Tongue (tissue), 2 donors: ENCODE data around the gene DDX10. TPM values are rescaled to one million over a fixed set of nuclear protein-coding genes. Genes with fewer than 3 reads are reported as not detected.
"Not testable (repeated sequence)": the region's sequence is repeated elsewhere in the genome, so short reads cannot be mapped to it uniquely, and the experiment has no call there.

ENCODE experiments used
- DNase-seq: peaks from one replicate; pipeline ENCODE4 v3.0.0-alpha.2; 2015
- total RNA-seq: library from RNA; depleted of rRNA; stranded (reverse); fragments of >200 nt; gene quantifications from one replicate; pipeline ENCODE4 v1.2.3, GENCODE V29; 2014

DDX10 gene
- total RNA-seq, 1 donor from 2014 or later = 20.5 TPM

- no peak for DNase-seq
Measured at GRCh38 chr11:108774037-108774730, 109.3 kb downstream of the DDX10 start.

- no peak for DNase-seq
Measured at GRCh38 chr11:108775324-108775723, 110.5 kb downstream of the DDX10 start.

GRCh38 chr11:108779147-108779546 lies 114.3 kb downstream of the DDX10 start:
- not testable (repeated sequence) for DNase-seq

DNA sequence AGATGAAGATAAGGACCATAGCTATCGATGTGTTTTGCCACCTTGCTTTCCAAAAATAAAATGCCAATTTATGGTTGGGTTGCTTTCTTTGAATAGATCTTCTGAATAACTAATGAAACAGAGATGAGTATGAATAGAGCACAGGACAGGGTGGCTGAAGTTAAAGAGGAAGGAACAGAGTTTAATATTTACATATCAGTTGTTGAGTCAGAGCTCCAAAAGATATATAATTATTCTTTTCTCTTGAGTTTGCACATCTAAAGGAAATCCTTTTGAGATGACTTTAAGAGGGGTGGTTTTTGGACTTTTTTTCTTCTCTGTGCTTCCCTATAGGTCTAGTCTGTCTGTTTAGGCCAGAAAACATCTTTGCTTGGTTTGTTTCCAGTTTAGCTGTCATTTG lies 115.2 kb downstream of the DDX10 start:
- no peak for DNase-seq

DNA sequence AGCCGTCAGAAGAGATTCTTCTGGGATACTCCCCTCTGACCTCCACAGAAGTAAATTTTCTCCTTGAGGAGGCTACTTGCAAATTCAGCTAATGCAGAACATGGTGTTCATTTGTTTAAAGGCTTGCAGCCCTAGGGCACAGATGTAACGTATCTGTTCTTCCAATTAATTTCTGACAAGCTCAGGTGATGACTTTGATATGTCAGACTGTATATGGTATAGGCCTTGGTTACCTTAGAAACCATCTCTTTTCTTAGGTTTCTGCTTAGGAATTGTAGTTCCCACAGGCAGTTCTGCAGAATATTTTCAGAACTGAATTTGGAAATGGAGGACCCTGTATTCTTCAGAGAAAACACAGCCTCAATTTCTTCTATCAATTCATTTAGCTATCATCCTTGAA lies 117.1 kb downstream of the DDX10 start:
- no peak for DNase-seq

GRCh38 chr11:108786281-108786990 lies 121.6 kb downstream of the DDX10 start:
- DNase-seq = peak; percentile 7

GRCh38 chr11:108787105-108787504 lies 122.2 kb downstream of the DDX10 start:
- DNase-seq = no peak

GRCh38 chr11:108788565-108789199 lies 123.8 kb downstream of the DDX10 start:
- no peak for DNase-seq

DNA sequence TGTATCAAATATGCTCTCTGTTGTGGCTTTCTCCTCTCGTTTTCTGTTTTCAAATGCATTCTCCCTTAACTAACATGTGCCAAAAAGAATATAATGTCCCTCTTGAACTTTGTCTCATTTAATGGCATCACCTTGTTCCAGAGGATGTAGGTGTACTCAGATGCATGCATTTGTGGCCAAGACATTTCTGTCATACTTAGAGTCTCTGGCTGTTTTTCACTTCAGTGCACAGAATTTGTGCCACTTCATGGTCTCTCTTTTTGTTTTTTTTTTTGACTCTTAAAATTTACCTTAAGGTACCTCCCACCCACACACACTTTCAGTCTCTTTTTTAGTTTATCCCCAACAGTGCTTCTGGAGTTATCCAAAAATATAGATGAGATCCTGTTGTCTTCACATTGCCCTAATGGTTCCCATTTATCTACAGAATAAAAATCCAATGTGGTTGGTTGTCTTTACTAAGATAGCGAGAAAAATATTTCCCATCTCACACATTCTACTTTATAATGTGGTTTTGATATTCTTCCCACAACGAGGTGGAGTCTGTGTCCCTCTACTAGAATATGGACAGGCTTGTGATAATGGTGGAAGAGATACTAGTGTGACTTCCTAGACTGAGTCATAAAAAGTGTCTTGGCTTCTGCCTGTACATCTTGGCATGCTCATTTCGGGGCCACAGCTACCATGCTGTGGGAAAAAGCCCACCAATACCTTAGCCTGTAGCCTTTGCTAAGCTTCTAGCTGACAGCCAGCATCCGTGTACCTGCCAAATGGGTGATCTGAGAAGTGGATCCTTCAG lies 125.8 kb downstream of the DDX10 start:
- no peak for DNase-seq

DNA sequence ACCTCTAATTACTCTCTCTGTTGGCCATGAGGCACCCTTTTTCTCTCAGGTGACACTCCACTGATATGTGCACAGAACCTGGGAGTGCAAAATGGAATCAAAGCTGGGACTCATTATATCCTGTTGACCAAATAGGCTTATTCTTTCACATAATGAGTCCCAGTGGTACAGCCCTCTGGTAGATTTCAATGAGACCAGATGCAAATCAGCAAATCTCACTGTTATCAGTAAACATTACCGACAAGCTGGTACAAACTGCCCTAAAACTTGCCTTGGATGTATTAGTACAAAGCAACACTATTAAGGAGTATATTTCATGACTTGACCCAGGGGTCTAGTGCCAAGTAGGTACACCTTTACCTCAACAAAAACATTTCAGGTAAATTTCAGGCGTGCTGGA lies 128.3 kb downstream of the DDX10 start:
- DNase-seq = no peak

GRCh38 chr11:108793611-108794010 lies 128.7 kb downstream of the DDX10 start:
- DNase-seq = no peak

GRCh38 chr11:108796551-108796950 lies 131.7 kb downstream of the DDX10 start:
- no peak for DNase-seq

DNA sequence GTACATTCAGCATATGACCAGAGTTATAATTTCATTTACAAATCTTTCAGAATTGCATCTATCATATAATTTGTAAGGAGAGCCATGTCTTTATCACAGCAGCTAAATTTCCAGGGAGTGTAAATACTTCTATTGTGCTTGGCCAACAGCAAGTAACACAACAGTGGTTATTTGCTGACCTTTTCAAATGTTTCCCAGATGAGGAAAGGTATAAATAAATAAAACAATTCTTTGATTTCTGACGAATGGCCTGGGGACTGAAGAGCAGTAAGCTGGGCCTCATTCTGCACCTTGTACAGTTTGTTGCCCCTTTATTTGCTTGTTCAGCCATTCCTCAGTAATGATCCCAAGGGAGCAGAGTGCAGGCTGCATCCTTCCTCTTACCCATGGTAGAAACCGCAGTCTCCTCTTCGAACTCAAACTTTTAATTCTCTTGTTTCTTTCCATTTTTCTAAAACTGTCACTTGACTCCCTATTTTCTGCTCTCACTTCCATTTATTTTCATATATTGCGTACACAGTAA lies 132.8 kb downstream of the DDX10 start:
- no peak for DNase-seq

DNA sequence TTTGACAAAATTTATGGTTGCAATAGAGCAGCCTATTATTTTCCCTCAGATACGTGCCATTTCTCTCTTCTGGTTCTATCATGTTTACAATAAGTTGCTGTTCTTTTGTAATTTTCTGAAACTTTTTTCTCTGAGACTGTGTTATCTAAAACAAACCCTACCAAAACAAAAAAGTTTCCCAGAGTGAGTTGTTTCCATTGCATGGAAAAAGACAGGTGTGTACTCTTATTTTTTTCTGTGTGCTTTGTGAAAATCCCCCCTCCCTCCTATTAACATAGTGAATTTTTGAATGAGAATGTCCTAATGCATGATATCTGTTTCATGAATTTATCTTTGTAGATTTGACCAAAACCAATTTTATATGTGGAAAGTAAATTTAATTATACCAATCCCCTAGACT lies 137.6 kb downstream of the DDX10 start:
- DNase-seq = no peak

GRCh38 chr11:108803776-108804175 lies 138.9 kb downstream of the DDX10 start:
- DNase-seq = peak; percentile 11

DNA sequence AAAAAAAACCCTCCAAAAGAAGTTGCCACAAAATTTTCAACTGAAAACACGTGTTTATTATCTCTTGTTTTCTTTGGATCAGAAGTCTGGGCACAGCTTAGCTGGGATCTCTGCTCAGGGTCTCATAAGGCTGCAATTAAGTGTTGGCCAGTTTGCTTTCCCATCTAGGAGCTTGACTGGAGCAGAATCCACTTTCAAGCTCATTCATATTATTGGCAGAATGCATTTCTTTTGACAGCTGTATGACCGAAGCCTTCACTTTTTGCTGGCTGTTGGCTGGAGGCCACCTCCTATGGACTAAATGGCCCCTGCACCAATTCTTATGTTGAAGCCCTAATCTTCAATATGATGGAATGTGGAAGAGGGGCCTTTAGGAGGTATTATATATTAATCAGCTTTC lies 139.6 kb downstream of the DDX10 start:
- DNase-seq = peak; percentile 52

GRCh38 chr11:108805030-108805429 lies 140.2 kb downstream of the DDX10 start:
- DNase-seq = peak; percentile 19

GRCh38 chr11:108807262-108807661 lies 142.4 kb downstream of the DDX10 start:
- no peak for DNase-seq

DNA sequence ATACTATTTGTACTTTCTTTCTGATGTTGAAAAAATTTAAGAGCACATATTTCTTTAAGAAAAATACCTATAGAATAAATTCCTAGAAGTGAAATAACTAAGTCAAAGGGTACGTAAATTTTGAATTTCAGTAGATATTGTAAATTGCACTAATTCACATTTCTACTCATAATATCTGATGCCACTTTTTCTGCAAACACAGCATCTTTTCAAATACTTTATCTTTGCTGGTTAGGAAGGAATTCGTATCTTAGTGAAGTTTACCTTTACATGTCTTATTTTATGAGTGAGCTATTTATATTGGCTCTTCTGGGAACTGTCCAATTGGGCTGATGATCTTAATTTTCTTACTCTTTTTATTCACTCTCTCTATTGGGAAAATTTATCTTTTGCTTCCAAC lies 148.2 kb downstream of the DDX10 start:
- no peak for DNase-seq

DNA sequence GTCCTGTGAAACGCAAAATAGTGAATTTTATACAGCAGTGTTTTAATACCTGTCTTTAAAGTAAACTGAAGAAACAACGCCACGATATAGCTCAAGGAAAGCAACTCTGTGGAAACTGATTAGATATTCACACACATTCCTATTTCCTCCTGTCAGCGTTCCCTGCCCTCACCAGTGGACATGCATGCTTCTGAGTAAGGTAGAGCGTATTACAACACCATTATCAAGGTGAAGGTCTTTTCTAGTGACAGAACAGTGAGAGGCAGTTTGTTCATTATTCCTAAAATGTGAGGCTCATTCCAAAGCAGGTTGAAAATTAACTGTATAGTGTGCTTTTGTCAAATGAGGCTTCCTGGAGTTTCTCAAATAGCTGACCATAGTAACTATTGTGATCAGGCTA lies 153.1 kb downstream of the DDX10 start:
- no peak for DNase-seq

DNA sequence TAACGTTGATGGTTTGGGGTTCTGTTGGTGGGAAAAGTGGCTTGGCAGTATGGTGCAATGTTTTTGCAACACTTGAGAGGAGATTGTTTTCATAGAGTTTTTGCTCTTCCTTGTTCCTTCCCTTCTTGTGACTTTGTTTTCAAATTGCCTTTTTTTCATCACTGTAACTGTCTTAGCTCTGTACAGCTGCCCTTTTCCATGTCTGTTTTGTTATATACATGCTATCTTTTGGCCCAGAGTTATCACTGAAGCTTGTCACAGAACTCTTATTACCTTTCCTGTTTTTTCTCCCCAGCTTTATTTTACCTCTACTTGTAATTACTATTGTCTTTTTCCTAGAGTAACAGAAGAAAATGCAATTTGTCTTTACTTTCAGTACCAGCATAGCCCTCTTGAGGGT lies 154.1 kb downstream of the DDX10 start:
- no peak for DNase-seq

DNA sequence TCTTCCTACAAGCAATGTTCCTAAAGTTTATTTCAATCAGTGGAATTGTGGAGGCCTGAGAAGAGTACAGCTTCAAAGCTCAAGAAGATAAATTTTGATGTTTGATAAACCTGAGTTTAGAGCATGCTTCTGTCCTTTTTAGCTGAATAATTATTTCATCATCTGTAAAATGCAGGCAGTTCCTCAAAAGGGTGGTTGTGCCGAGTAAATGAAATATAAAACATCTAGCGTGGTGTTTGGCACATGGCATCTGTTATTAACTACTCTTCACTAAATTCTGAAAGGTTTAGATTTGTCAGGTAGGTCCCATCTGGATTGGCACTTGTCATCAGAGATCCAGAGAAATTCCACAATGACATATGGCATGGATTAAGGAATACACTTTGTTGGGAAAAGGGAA lies 155.1 kb downstream of the DDX10 start:
- DNase-seq = no peak
